HepG2 (cell line): ENCODE results near the gene NABP2. TPM values are rescaled to one million over a fixed set of nuclear protein-coding genes. Genes with fewer than 3 reads are reported as not detected.
A peak's percentile ranks its signal among the peaks of the same experiment; 100 is the strongest.

ENCODE experiments used
- ARNT ChIP-seq: fragments of 450-650 bp; IDR thresholded peaks from 2 replicates; pipeline ENCODE4 v1.6.1; 2017
- GATAD1 ChIP-seq: IDR thresholded peaks from 2 replicates; pipeline ENCODE4 v1.6.1; 2016; ENCODE audit warnings: missing genetic modification reagents, missing compliant biosample characterization
- HES4 ChIP-seq: sonication (generic); formaldehyde crosslinking; IDR thresholded peaks from 2 replicates; pipeline ENCODE4 v1.9.0; 2021; ENCODE audit warnings: mild to moderate bottlenecking, missing genetic modification reagents, borderline replicate concordance
- HOXA9 ChIP-seq: sonication (generic); formaldehyde crosslinking; IDR thresholded peaks from 2 replicates; pipeline ENCODE4 v1.8.1; 2022; ENCODE audit warnings: missing genetic modification reagents, mild to moderate bottlenecking, moderate library complexity, borderline replicate concordance
- HOXD1 ChIP-seq: sonication (generic); formaldehyde crosslinking; IDR thresholded peaks from 2 replicates; pipeline ENCODE4 v1.5.0; 2020; ENCODE audit warnings: missing genetic modification reagents
- MAZ ChIP-seq, 2 experiments: sonication (generic) in 1 of 2; formaldehyde crosslinking in 1 of 2; IDR thresholded peaks; 2 replicates each; pipeline versions ENCODE4 v1.5.0 to v1.6.1; 2012 to 2020; ENCODE audit warnings: low read depth in 2 of 2, mild to moderate bottlenecking in 2 of 2, borderline replicate concordance in 1 of 2, improper control_type of control experiment in 1 of 2, low read length in 1 of 2, missing genetic modification reagents in 1 of 2, moderate library complexity in 1 of 2
- NFAT5 ChIP-seq: sonication (generic); formaldehyde crosslinking; IDR thresholded peaks from 2 replicates; pipeline ENCODE4 v1.4.0; 2020; ENCODE audit warnings: missing genetic modification reagents
- PHF8 ChIP-seq: sonication (generic); formaldehyde crosslinking; IDR thresholded peaks from 2 replicates; pipeline ENCODE4 v1.5.0; 2020; ENCODE audit warnings: missing genetic modification reagents
- RCOR2 ChIP-seq: IDR thresholded peaks from 2 replicates; pipeline ENCODE4 v1.6.1; 2016; ENCODE audit warnings: missing biosample characterization, missing genetic modification reagents
- SP4 ChIP-seq: sonication (generic); formaldehyde crosslinking; IDR thresholded peaks from 2 replicates; pipeline ENCODE4 v1.8.1; 2023; ENCODE audit warnings: mild to moderate bottlenecking, missing genetic modification reagents
- ZBTB40 ChIP-seq, 2 experiments: fragments of 450-650 bp in 1 of 2; sonication (generic) in 1 of 2; formaldehyde crosslinking in 1 of 2; IDR thresholded peaks; 2 replicates each; pipeline versions ENCODE4 v1.6.1 to v1.8.0; 2016 to 2022; ENCODE audit warnings: antibody characterized with exemption in 1 of 2, mild to moderate bottlenecking in 1 of 2, missing genetic modification reagents in 1 of 2
- ZNF354B ChIP-seq: sonication (generic); formaldehyde crosslinking; IDR thresholded peaks from 2 replicates; pipeline ENCODE4 v1.8.0; 2022; ENCODE audit warnings: mild to moderate bottlenecking, missing genetic modification reagents
- ZNF557 ChIP-seq: sonication (generic); formaldehyde crosslinking; IDR thresholded peaks from 2 replicates; pipeline ENCODE4 v1.4.0; 2020; ENCODE audit warnings: missing genetic modification reagents
- ZNF777 ChIP-seq: sonication (generic); formaldehyde crosslinking; IDR thresholded peaks from 2 replicates; pipeline ENCODE4 v1.4.0; 2020; ENCODE audit warnings: missing genetic modification reagents
- ZNF891 ChIP-seq: sonication (generic); formaldehyde crosslinking; IDR thresholded peaks from 2 replicates; pipeline ENCODE4 v1.5.0; 2020; ENCODE audit warnings: mild to moderate bottlenecking, missing genetic modification reagents
- polyA plus RNA-seq, 8 experiments: library from polyadenylated mRNA; depleted of rRNA in 3 of 8; stranded (reverse) in 7 of 8; unstranded in 1 of 8; fragments of >200 nt; fragmentation: Illumina TruSeq in 4 of 8; extraction: Trizol in 4 of 8; gene quantifications; 2 replicates each; pipeline versions ENCODE4 v1.2.1 to v1.2.3, GENCODE V29; 2011 to 2016; ENCODE audit warnings: low read depth in 4 of 8, missing spikeins in 1 of 8, mixed read lengths in 1 of 8; ENCODE audit not compliant: insufficient read depth in 1 of 8
- total RNA-seq, 5 experiments: library from RNA; depleted of rRNA; stranded (reverse); fragments of >200 nt; fragmentation: Illumina TruSeq; extraction: Trizol; gene quantifications; 2 replicates each; pipeline ENCODE4 v1.2.3, GENCODE V29; 2016; ENCODE audit warnings: low read depth in 1 of 5

NABP2 gene
- total and polyA plus RNA-seq, 2 of the 13 experiments (the other 11 are each of a cell fraction or from before 2014, with no cell fraction given), result 33.2 to 35.5 TPM

DNA sequence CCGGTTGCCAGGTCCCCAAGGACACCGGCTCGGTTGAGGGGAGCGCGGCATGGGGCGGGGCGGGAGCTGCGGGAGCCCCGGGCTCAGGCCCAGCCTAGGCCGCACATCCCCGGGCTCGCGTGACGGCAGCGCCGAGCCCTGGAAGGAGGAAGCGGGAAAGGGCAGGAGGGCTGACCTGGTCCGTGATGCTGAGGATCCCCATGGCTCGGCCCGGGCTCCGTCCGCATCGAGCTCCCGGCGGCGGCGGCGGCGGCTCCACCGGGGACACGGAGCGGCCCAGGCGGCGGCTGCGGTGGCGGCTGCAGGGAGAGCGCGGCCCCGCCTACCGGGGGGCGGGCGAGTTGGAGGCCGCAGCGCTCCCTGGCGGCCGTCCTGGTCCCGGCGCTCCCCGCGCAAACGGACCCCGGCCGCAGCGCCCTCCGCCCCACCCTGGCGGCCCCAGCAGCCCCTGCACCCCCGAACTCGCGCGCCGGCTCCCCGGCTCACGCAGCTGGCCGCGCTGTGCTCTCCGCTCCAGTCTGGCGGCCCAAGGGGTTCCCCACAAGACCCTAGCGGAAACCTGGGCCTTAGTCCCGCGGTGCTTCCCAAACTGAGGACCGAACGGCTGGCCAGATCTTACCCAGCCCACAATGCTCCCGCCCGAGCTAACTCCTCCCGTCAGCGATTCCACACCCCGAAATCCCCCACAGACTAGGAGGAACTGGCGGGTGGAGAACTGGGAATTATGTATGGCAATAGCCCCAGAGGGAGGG is 34.1 kb downstream of the NABP2 start, which contains the start of gene ANKRD52 (continued):
- TF ChIP-seq ZNF557 (CRISPR knock-in tag), result no peak
- TF ChIP-seq ARNT, result no peak
- no peak for TF ChIP-seq ZNF354B
- TF ChIP-seq ZBTB40 (IDR thresholded peaks at IDR 0.05), result no peak
- peak; percentile 64 for TF ChIP-seq ZBTB40 (CRISPR knock-in tag; IDR thresholded peaks at IDR 0.05)
- TF ChIP-seq ZNF891 (CRISPR knock-in tag), result peak; percentile 16
- peak; percentile 86 for TF ChIP-seq HES4 (CRISPR knock-in tag)
- peak; percentile 80 for TF ChIP-seq HOXA9 (CRISPR knock-in tag)
- TF ChIP-seq NFAT5 (CRISPR knock-in tag), result 0 out of 2 replicates have a peak, but pooled peaks have one; percentile 20
- peak; percentile 98 for TF ChIP-seq PHF8 (CRISPR knock-in tag)
- 0 out of 2 replicates have a peak, but pooled peaks have one; percentile 14 for TF ChIP-seq GATAD1 (CRISPR knock-in tag)
- TF ChIP-seq SP4, result peak; percentile 78; the same call in 1 of the 2 replicates
- TF ChIP-seq ZNF777 (CRISPR knock-in tag), result peak; percentile 15; the same call in 1 of the 2 replicates
- no peak for TF ChIP-seq RCOR2 (CRISPR knock-in tag)
- TF ChIP-seq HOXD1 (CRISPR knock-in tag), result 0 out of 2 replicates have a peak, but pooled peaks have one; percentile 24
- peak; percentile 26; the same call in 1 of the 2 replicates for TF ChIP-seq MAZ (IDR thresholded peaks at IDR 0.05; ENCODE audit: borderline replicate concordance, low read depth, low read length)
- TF ChIP-seq MAZ (CRISPR knock-in tag; IDR thresholded peaks at IDR 0.05; ENCODE audit: low read depth), result peak; percentile 92
